Gastrocnemius medialis (tissue), 4 donors: ENCODE results near the gene CEP104. TPM values are rescaled to one million over a fixed set of nuclear protein-coding genes. Genes with fewer than 3 reads are reported as not detected.

Experiments used
- ATAC-seq, 2 donors: fragments of 150-250 bp; one replicate each; pipeline ENCODE4 v1.9.1; 2016
- DNase-seq, 2 donors: peaks; one replicate each; pipeline ENCODE4 v3.0.0-alpha.2; 2019
- H3K27ac ChIP-seq, 4 donors: fragments of 200-600 bp; sonication (generic); 1 replicate in 1 of 4; 2 replicates in 3 of 4; pipeline ENCODE4 v1.5.1; 2016 to 2018; ENCODE audit warnings: mild to moderate bottlenecking in 2 of 4, moderate library complexity in 1 of 4
- H3K27me3 ChIP-seq, 3 donors: fragments of 200-600 bp; sonication (generic) in 2 of 3; 1 replicate in 1 of 3; 2 replicates in 2 of 3; pipeline versions ENCODE4 v1.5.1 to v1.6.0; 2016 to 2019; ENCODE audit warnings: mild to moderate bottlenecking in 1 of 3, moderate library complexity in 1 of 3
- H3K36me3 ChIP-seq, 2 donors: fragments of 200-600 bp; sonication (generic) in 1 of 2; one replicate each; pipeline ENCODE4 v1.5.1; 2017 to 2018
- H3K4me1 ChIP-seq, 2 donors: fragments of 200-600 bp; sonication (generic) in 1 of 2; one replicate each; pipeline ENCODE4 v1.5.1; 2016 to 2017; ENCODE audit warnings: mild to moderate bottlenecking in 2 of 2
- H3K4me3 ChIP-seq, 4 donors: fragments of 200-600 bp; sonication (generic) in 3 of 4; 1 replicate in 1 of 4; 2 replicates in 3 of 4; pipeline ENCODE4 v1.5.1; 2016 to 2019; ENCODE audit warnings: mild to moderate bottlenecking in 2 of 4
- H3K9me3 ChIP-seq, 3 donors: fragments of 200-600 bp; sonication (generic) in 2 of 3; 1 replicate in 1 of 3; 2 replicates in 2 of 3; pipeline ENCODE4 v1.5.1; 2016 to 2019
- CTCF ChIP-seq, 5 experiments: fragments of 450-650 bp in 3 of 5; fragments of 200-600 bp in 2 of 5; sonication (generic) in 2 of 5; IDR thresholded peaks in 4 of 5; conservative IDR thresholded peaks in 1 of 5; 1 replicate in 4 of 5; 2 replicates in 1 of 5; pipeline ENCODE4 v1.5.1; 2016 to 2019; ENCODE audit warnings: antibody characterized with exemption in 5 of 5, mild to moderate bottlenecking in 3 of 5, moderate library complexity in 3 of 5
- POLR2A ChIP-seq, 2 donors: fragments of 450-650 bp; IDR thresholded peaks; one replicate each; pipeline ENCODE4 v1.6.1; 2017; ENCODE audit warnings: antibody characterized with exemption in 2 of 2, mild to moderate bottlenecking in 2 of 2, moderate library complexity in 2 of 2
- in situ Hi-C, 4 donors: fragments of 200-750 bp; cut with MboI; loops; one replicate each; pipeline versions ENCODE4 v1.15.0 to v1.8.0; 2017; ENCODE audit warnings: low sequenced_read_pairs in 4 of 4
- intact Hi-C: fragments of 100-400 bp; cut with DNase I; formaldehyde crosslinking; loops from one replicate; pipeline ENCODE4 v1.15.1; 2023; ENCODE audit warnings: low total_unique reads
- total RNA-seq, 4 donors: library from RNA; depleted of rRNA; stranded (reverse); fragments of >200 nt; gene quantifications; one replicate each; pipeline versions ENCODE4 v1.1.0 to v1.2.3, GENCODE V29; 2016

CEP104 gene
- total RNA-seq, 4 donors from 2014 or later, result 16.6 to 39.0 (median 21.9) TPM

DNA sequence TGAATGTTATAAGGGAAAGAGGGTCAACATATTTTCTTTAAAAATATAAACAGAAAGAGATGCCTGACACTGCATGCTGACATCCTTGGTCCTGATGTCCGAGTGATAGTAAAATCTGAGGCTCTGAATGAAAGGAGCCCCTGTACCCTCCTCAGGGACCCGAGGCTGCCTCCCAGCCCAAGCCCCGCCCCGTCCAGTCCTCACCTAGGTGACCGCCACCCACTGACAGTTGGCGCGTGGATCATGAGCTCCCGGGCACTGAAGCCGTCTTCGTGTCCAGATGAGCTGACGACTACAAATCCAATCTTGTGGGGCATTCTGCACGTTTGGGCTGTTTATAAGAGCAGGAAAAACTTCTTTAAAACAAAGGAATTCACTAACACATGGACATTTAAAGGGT is 4.9 kb downstream of the CEP104 start:
- H3K4me3 ChIP-seq, result no peak overlapping the region
- no peaks in the 10 kb centered on the region for H3K27me3 ChIP-seq
- peaks cover 0 to 35% of the 10 kb centered on the region in 2 donors for H3K36me3 ChIP-seq
- intact Hi-C loops (no loop called here), in situ Hi-C loops (no loop called here)
- ATAC-seq (no peak), DNase-seq (no peak)
- peaks cover 10 to 13% of the 10 kb centered on the region in 2 donors for H3K4me1 ChIP-seq
- H3K9me3 ChIP-seq, result no peaks in the 10 kb centered on the region
- TF ChIP-seq POLR2A (IDR thresholded peaks at IDR 0.05), result no peak
- TF ChIP-seq CTCF (IDR thresholded peaks at IDR 0.05 in 4 of 5, conservative IDR thresholded peaks at IDR 0.05 in 1 of 5), result no peak
- H3K27ac ChIP-seq, result no peak overlapping the region

- Histone ChIP-seq H3K27ac (no peak overlapping the region), H3K4me3 (no peak overlapping the region), H3K9me3 (no peaks in the 10 kb centered on the region), H3K27me3 (no peaks in the 10 kb centered on the region), H3K36me3 (peaks cover 0 to 37% of the 10 kb centered on the region in 2 donors), H3K4me1 (peaks cover 9 to 12% of the 10 kb centered on the region in 2 donors)
- intact Hi-C loops (no loop called here), in situ Hi-C loops (no loop called here)
- no peak for DNase-seq
- no peak for TF ChIP-seq POLR2A (IDR thresholded peaks at IDR 0.05)
- no peak for TF ChIP-seq CTCF (IDR thresholded peaks at IDR 0.05 in 4 of 5, conservative IDR thresholded peaks at IDR 0.05 in 1 of 5)
- ATAC-seq, result no peak
Measured at GRCh38 chr1:3851292-3851691, 5.7 kb downstream of the CEP104 start.

DNA sequence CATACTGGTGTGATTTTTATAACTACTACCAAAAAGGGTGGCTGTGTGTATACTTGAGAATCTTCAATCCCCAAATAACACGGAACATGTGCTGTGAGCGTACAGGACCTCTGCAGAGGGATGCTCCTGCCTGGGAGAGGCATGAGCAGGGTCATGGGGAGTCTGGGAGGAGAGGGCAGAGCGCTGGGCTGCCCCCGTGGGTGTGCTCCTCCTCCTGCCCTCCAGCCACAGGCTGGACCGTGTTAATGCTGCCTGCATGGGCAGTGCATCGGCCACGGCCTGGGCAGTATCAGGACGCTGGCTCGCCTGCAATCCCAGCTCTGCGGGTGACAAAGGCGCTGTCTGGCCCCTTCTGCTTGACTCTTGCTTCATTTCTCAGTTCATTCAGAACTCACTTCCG is 6.2 kb downstream of the CEP104 start:
- Histone ChIP-seq H3K27me3 (no peaks in the 10 kb centered on the region), H3K4me3 (no peak overlapping the region), H3K4me1 (peaks cover 5 to 7% of the 10 kb centered on the region in 2 donors), H3K36me3 (peaks cover 0 to 37% of the 10 kb centered on the region in 2 donors), H3K9me3 (no peaks in the 10 kb centered on the region), H3K27ac (no peak overlapping the region)
- ATAC-seq (no peak), DNase-seq (no peak)
- in situ Hi-C loops (no loop called here), intact Hi-C loops (no loop called here)
- TF ChIP-seq CTCF (IDR thresholded peaks at IDR 0.05 in 4 of 5, conservative IDR thresholded peaks at IDR 0.05 in 1 of 5) (no peak), POLR2A (IDR thresholded peaks at IDR 0.05) (no peak)

GRCh38 chr1:3847081-3847480 is 9.9 kb downstream of the CEP104 start:
- no peaks in the 10 kb centered on the region for H3K9me3 ChIP-seq
- H3K4me3 ChIP-seq, result no peak overlapping the region
- ATAC-seq (no peak), DNase-seq (no peak)
- in situ Hi-C loops (no loop called here), intact Hi-C loops (no loop called here)
- H3K36me3 ChIP-seq, result peaks cover 0 to 69% of the 10 kb centered on the region in 2 donors
- H3K27ac ChIP-seq, result no peak overlapping the region
- H3K27me3 ChIP-seq, result no peaks in the 10 kb centered on the region
- no peak for TF ChIP-seq CTCF (IDR thresholded peaks at IDR 0.05 in 4 of 5, conservative IDR thresholded peaks at IDR 0.05 in 1 of 5)
- no peak for TF ChIP-seq POLR2A (IDR thresholded peaks at IDR 0.05)
- no peaks in the 10 kb centered on the region for H3K4me1 ChIP-seq

DNA sequence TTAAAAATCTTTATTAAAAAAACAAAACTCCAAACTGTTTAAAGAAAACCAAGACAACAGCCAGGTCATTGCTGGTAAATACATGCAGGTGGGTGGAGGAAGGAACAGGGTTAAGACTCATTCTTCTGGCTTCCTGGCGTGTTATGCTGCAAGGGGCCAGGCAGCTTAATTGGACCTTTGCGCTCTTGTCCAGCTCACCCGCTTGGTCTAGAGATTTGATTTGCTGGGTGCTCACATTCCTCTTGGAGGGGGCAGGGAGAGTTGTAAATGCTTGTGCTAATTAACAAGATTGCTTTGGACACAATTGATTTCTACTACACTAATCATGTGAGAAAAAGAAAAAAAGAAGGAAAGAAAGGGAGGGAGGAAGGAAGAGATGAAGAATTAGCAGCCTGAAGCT is 10.5 kb downstream of the CEP104 start:
- no peak overlapping the region for H3K4me3 ChIP-seq
- peaks cover 0 to 69% of the 10 kb centered on the region in 2 donors for H3K36me3 ChIP-seq
- intact Hi-C loops (no loop called here), in situ Hi-C loops (no loop called here)
- ATAC-seq (no peak), DNase-seq (no peak)
- H3K4me1 ChIP-seq, result no peaks in the 10 kb centered on the region
- H3K27ac ChIP-seq, result no peak overlapping the region
- no peaks in the 10 kb centered on the region for H3K27me3 ChIP-seq
- H3K9me3 ChIP-seq, result no peaks in the 10 kb centered on the region
- no peak for TF ChIP-seq POLR2A (IDR thresholded peaks at IDR 0.05)
- no peak for TF ChIP-seq CTCF (IDR thresholded peaks at IDR 0.05 in 4 of 5, conservative IDR thresholded peaks at IDR 0.05 in 1 of 5)
